ENCODE results near the gene USP2.

Gene USP2

GRCh38 chr11:119376197-119376847 is 5.2 kb downstream of the USP2 start:
- peak; percentile 81 for DNase-seq

DNA sequence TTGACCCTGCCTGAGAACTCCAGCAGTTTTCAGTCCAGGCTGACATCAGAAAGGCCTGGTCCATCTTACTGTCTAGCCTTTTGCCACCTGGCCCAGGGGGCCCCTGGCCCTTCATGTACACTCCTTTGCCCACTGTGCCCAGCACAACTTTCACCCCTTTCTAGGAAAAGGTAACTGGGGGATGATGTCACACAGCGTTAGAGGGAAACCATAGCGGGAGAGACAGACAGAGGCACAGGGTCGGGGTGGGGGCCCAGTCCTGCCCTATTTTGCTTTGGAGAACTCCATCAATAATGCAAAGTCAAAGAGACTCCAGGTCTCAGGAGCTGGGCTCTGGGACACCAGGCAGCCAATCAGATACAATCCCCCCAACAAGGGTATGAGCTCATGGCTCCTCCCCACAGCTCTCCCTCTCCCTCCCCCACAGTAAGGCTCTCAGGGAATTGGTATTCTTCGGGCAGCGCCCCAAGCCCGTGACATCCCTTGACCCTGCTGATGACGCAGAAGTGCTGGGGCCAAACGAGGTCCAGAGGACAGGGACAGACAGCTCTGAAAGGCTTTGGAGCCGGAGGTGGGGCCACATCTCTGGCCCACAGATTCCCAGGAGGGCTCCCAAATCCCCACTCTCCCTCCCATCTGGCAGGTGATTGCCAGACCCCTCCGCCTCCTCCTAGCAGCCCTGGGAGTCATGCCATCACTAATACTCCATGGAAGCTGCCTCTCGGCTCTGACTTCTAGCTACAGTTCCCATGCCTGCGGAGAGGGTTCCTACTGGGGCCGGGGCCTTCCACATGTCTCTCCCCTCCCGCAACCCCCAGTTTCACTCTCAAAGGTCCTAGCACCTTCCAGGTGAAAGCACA is 5.9 kb downstream of the USP2 start:
- DNase-seq: peak; percentile 71

GRCh38 chr11:119374632-119375336 is 6.7 kb downstream of the USP2 start:
- peak; percentile 52 for DNase-seq

GRCh38 chr11:119373921-119374631 is 7.4 kb downstream of the USP2 start:
- peak; percentile 87 for DNase-seq

- no peak for DNase-seq
These were observed 8.2 kb downstream of the USP2 start for GRCh38 chr11:119373059-119373920.

DNA sequence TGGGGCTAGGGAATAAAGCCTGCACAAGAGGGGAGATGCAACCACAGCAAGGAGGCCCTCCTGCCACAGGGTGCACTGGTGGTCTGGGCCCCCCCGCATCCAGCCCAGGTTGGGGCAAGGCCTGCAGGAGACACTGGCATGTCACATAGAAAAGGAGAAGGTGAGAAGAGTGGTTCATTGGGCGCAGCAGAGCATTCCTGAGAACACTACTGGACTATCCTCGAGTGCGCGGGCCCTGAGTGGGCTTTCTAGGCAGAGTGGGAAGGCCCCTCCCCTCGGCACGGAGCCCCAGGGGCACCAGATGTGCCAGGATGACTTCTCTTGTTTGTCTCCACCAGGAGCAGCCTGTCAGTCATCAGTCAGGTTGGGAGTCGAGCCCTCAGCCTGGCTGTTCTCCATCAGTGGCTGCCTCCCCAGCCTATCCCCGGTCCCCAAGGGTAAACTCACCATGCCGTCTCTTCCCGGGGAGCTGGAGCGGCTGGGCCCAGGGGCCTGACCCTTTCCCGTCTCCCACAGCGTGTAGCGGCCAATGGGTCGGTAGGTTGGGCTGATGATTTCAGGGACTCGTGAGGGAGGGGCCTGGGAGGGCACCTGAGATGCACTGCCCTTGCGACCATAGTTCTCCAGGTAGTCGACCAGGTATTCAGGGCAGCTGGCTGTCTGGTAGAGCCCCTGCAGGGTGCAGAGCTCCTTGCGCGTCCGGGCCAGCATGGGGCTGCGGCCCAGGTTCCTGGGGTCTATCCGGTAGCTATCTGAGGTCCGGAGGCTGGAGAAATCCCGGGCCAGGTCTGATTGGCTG is 9.0 kb downstream of the USP2 start:
- no peak for DNase-seq

GRCh38 chr11:119371778-119372182 is 9.7 kb downstream of the USP2 start:
- DNase-seq: no peak

DNA sequence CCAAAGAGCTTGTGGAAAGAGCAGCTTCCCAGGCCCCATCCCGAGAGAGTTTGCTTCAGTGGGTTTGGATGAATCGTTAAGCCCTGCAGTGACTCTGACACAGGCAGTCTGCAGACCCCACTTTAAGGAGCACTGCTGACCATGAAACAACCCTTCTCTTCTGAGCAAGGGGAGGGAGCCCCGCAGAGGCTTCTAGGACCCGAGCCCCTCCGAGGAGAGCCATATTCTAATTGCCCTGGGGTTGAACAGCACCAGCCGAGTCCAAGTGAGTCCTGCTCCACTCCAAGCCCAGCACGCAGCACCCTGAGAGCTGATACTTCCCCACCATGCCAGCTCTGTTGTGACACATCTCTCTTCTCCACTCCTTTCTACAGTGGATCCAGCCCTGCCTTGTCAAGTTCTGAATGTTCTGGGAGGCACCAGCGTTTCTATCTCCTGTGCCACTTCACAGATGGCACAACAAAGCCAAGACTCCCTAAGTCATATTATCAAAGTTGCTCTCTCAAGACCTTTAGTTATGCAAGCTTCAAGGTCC is 10.4 kb downstream of the USP2 start:
- no peak for DNase-seq

DNA sequence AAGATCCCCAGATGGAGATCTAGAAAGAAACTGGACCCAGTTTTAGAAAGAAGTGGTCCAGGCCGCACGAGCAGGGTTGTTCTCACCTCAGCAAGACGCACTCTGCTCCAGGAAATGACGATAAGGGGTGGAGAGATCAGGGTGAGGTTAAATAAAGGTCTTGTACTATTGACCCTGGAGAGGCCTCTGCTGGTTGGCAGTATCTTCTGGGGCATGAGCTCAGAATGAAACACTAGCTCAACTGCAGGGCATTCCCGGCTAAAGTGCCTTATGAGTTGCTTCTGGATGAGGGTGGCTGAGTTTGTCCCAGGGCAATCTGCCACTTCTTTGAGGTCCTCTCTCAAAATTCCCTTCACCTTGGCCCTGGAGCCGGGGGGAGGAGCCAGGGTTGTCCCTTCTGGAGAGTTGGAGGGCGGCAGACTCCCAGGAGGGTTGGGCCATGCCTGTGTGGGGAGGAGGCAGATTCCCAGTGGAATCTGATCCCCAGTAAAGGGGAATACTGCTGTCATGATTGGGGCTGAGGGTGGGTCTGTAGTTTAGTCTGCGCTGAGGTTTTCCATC is 10.9 kb downstream of the USP2 start:
- peak; percentile 52 for DNase-seq

DNA sequence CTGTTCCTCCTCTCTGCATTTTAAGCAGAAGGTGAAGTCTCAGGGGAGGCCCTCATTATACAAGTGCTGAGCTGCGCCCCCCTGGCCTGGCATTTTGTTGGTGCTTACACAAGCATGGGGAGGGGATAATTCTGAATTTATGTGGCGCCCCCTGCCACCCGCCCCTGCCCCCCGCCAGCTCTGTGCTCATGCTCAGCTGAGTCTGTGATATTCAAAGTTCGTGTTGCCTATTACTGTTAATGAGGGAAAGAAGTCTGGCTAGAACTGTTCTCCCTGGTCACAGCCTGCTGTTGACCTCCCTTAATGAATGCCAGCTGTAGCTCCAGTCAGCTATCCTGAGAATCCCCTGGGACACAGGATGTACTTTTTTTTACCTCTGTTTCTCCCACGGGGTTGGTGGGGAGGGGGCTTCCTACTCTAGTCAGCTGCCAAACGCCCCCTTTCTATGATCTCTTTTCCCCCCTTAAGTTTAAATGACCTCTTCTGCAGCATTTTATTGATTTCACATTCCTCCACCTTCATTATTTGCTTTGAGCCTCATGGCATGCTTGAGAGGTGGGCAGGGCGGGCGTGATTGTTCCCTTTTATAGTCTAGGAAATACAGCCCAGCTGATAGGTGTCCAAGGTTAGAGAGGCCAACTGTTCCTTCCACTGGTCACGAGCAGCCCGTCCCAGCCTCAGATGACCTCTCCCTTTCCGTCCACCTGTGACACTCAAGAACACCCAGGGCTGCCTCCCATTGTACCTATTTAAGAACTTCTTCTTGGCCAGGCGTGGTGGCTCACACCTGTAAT is 12.2 kb downstream of the USP2 start:
- DNase-seq: no peak

DNA sequence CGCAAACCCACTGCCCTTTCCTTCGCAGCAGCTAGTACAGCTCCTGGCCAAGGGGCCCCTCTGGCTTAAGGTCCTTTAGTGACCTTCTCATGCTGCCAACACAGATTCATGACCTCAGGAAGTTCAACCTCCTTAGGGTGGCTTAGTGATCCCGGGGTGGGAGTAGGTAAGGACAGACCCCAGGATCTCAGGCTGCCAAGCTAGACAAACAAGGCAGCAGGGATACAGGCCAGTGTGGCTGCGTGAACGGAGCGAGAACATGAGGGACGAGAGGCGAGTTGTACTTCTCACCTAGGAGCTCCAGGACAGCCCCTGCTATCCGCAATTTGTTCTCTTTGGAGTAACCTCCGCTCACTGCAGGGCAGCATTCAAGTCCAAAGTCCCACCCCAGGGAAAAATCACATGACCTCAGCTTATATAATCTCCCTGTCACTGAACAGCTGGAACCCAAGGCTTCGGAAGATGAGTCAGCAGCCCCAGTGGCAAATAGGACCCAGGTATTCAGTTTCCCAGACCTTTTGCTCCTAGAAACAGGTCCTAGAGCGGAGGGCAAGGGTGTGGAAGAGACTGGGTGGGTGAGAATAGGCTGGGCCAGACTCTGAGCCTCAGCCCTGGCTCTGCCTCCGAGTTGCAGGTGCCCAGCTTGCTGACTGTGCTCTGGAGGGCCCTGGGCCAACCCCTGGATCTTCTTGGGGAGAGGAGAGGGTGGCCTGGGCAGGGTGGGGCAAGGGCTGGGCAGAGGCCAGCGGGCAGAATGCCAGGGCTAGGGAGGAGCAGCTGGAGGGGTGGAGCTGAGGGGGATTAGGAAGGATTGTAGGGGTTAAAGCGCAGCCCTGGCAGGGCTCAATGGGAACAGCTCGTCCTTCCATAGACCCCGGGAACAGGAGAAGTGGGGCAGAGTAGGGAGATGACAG is 13.1 kb downstream of the USP2 start:
- DNase-seq: peak; percentile 82

DNA sequence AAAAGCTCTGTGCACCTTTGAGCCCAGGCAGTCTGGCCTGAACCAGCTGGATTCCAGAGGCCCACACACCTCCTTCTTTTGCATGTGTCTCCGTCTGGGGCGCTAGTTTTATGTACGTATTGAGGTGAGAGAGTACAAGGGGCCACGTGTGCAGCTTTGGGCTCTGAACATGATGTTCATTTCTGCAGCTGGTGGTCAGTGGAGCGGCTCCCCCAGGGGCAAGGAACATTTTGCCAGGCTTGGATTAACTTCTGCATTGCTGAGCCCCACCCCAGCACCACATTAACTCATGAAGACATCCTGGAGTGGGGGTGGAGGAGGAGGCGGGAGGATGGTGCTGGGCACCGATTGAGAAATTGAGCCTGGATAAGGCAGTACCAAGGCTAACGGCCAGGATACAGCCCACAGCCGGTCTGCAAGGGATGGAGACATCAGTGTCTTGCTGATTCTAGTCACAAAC is 13.8 kb downstream of the USP2 start:
- DNase-seq: peak; percentile 59

- no peak for DNase-seq
These were observed 14.5 kb downstream of the USP2 start for GRCh38 chr11:119366690-119367620.

DNA sequence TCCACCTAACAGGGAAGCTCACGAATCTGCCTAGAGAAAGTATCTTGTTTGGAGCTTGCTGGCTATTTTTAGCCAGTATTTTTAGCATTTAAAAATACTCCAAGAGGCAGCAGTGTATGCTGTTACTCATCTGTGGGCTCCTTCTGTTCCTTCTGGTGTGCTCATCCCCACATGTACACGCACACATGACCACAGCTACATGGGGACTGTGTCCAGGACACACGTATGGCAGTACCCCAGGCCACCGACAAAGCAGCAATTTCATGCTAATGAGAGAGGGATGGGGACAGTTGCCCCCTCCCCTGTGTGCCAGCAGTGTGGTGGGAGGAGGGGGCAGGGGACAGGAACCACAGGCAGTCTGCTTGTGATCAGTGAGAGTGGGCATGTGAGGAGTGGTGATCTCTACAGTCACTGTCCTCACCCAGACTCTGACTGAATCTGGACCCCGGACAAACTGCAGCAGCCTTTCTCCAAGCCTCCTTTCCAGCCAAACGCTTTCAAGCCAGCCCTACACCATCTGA is 16.4 kb downstream of the USP2 start:
- peak; percentile 21 for DNase-seq

GRCh38 chr11:119363851-119364590 is 17.5 kb downstream of the USP2 start:
- DNase-seq: no peak
